HepG2 (cell line): ENCODE data around the gene AFAP1. TPM values are rescaled to one million over a fixed set of nuclear protein-coding genes. Genes with fewer than 3 reads are reported as not detected.

ENCODE experiments used
- ARNT ChIP-seq: fragments of 450-650 bp; IDR thresholded peaks from 2 replicates; pipeline ENCODE4 v1.6.1; 2017
- CEBPB ChIP-seq: IDR thresholded peaks from 2 replicates; pipeline ENCODE4 v1.6.1; 2011; ENCODE audit warnings: low read depth, low read length, improper control_type of control experiment, borderline replicate concordance
- CEBPG ChIP-seq: IDR thresholded peaks from 2 replicates; pipeline ENCODE4 v1.6.1; 2016
- FOXA3 ChIP-seq: IDR thresholded peaks from 2 replicates; pipeline ENCODE4 v1.6.1; 2016; ENCODE audit warnings: missing genetic modification reagents, missing compliant biosample characterization
- HNF4A ChIP-seq: sonication (generic); formaldehyde crosslinking; IDR thresholded peaks from 2 replicates; pipeline ENCODE4 v1.4.0; 2020; ENCODE audit warnings: missing genetic modification reagents
- HNF4G ChIP-seq, 2 experiments: sonication (generic) in 1 of 2; formaldehyde crosslinking in 1 of 2; IDR thresholded peaks; 2 replicates each; pipeline versions ENCODE4 v1.4.0 to v1.6.1; 2011 to 2020; ENCODE audit warnings: borderline replicate concordance in 2 of 2, low read depth in 2 of 2, mild to moderate bottlenecking in 2 of 2, low read length in 1 of 2, missing genetic modification reagents in 1 of 2, moderate library complexity in 1 of 2
- HOXA7 ChIP-seq: sonication (generic); formaldehyde crosslinking; IDR thresholded peaks from 2 replicates; pipeline ENCODE4 v1.8.1; 2022; ENCODE audit warnings: mild to moderate bottlenecking, missing genetic modification reagents, moderate library complexity
- IRF2 ChIP-seq: IDR thresholded peaks from 2 replicates; pipeline ENCODE4 v1.6.1; 2018; ENCODE audit warnings: missing genetic modification reagents, missing compliant biosample characterization
- JARID2 ChIP-seq: sonication (generic); formaldehyde crosslinking; IDR thresholded peaks from 2 replicates; pipeline ENCODE4 v1.8.1; 2023; ENCODE audit warnings: missing genetic modification reagents, inconsistent platforms; ENCODE audit not compliant: insufficient replicate concordance
- KDM6A ChIP-seq: IDR thresholded peaks from 2 replicates; pipeline ENCODE4 v1.6.1; 2016; ENCODE audit warnings: low read depth
- NR2C2 ChIP-seq: sonication (generic); formaldehyde crosslinking; IDR thresholded peaks from 2 replicates; pipeline ENCODE4 v1.4.0; 2020; ENCODE audit warnings: missing genetic modification reagents, mild to moderate bottlenecking, moderate library complexity, borderline replicate concordance
- NR2F2 ChIP-seq: IDR thresholded peaks from 2 replicates; pipeline ENCODE4 v1.6.1; 2012; ENCODE audit warnings: low read depth, inconsistent platforms, borderline replicate concordance
- PATZ1 ChIP-seq: sonication (generic); formaldehyde crosslinking; IDR thresholded peaks from 2 replicates; pipeline ENCODE4 v1.4.0; 2020; ENCODE audit warnings: missing genetic modification reagents
- PPARG ChIP-seq: conservative IDR thresholded peaks from 2 replicates; pipeline ENCODE4 v1.6.1; 2016; ENCODE audit warnings: missing biosample characterization, missing genetic modification reagents
- RARA ChIP-seq: IDR thresholded peaks from 2 replicates; pipeline ENCODE4 v1.6.1; 2016; ENCODE audit warnings: missing genetic modification reagents, missing compliant biosample characterization
- RFX1 ChIP-seq: fragments of 450-650 bp; IDR thresholded peaks from 2 replicates; pipeline ENCODE4 v1.6.1; 2017
- RXRA ChIP-seq: sonication (generic); formaldehyde crosslinking; IDR thresholded peaks from 2 replicates; pipeline ENCODE4 v1.5.1; 2020; ENCODE audit warnings: missing genetic modification reagents
- SALL1 ChIP-seq: sonication (generic); formaldehyde crosslinking; IDR thresholded peaks from 2 replicates; pipeline ENCODE4 v1.8.0; 2022; ENCODE audit warnings: mild to moderate bottlenecking, missing genetic modification reagents
- SAP130 ChIP-seq: IDR thresholded peaks from 2 replicates; pipeline ENCODE4 v1.6.1; 2016; ENCODE audit warnings: low read depth
- SCMH1 ChIP-seq: sonication (generic); formaldehyde crosslinking; IDR thresholded peaks from 2 replicates; pipeline ENCODE4 v1.9.0; 2021; ENCODE audit warnings: missing genetic modification reagents, mild to moderate bottlenecking, borderline replicate concordance
- SOX13 ChIP-seq, 3 experiments: fragments of 450-650 bp in 1 of 3; sonication (generic) in 1 of 3; formaldehyde crosslinking in 1 of 3; IDR thresholded peaks in 2 of 3; conservative IDR thresholded peaks in 1 of 3; 2 replicates each; pipeline versions ENCODE4 v1.5.0 to v1.6.1; 2016 to 2020; ENCODE audit warnings: antibody characterized with exemption in 1 of 3, mild to moderate bottlenecking in 1 of 3, missing compliant biosample characterization in 1 of 3, missing genetic modification reagents in 1 of 3, moderate library complexity in 1 of 3
- SOX5 ChIP-seq: IDR thresholded peaks from 2 replicates; pipeline ENCODE4 v1.6.1; 2016; ENCODE audit warnings: borderline replicate concordance
- SRY ChIP-seq: sonication (generic); formaldehyde crosslinking; IDR thresholded peaks from 2 replicates; pipeline ENCODE4 v1.8.0; 2022; ENCODE audit warnings: mild to moderate bottlenecking, missing genetic modification reagents
- TOE1 ChIP-seq: sonication (generic); formaldehyde crosslinking; IDR thresholded peaks from 2 replicates; pipeline ENCODE4 v1.4.0; 2020; ENCODE audit warnings: mild to moderate bottlenecking, missing genetic modification reagents
- ZFP82 ChIP-seq: sonication (generic); formaldehyde crosslinking; IDR thresholded peaks from 2 replicates; pipeline ENCODE4 v1.5.1; 2020; ENCODE audit warnings: mild to moderate bottlenecking, missing genetic modification reagents, borderline replicate concordance
- ZNF292 ChIP-seq: sonication (generic); formaldehyde crosslinking; IDR thresholded peaks from 2 replicates; pipeline ENCODE4 v1.8.1; 2022; ENCODE audit warnings: mild to moderate bottlenecking, low read depth, missing genetic modification reagents, borderline replicate concordance
- ZNF34 ChIP-seq: sonication (generic); formaldehyde crosslinking; IDR thresholded peaks from 2 replicates; pipeline ENCODE4 v1.4.0; 2020; ENCODE audit warnings: mild to moderate bottlenecking, missing genetic modification reagents, borderline replicate concordance
- ZNF576 ChIP-seq: sonication (generic); formaldehyde crosslinking; IDR thresholded peaks from 2 replicates; pipeline ENCODE4 v1.4.0; 2020; ENCODE audit warnings: mild to moderate bottlenecking, missing genetic modification reagents
- ZNF577 ChIP-seq: sonication (generic); formaldehyde crosslinking; IDR thresholded peaks from 2 replicates; pipeline ENCODE4 v1.4.0; 2020; ENCODE audit warnings: mild to moderate bottlenecking, low read depth, missing genetic modification reagents, borderline replicate concordance
- ZNF616 ChIP-seq: sonication (generic); formaldehyde crosslinking; IDR thresholded peaks from 2 replicates; pipeline ENCODE4 v1.5.0; 2020; ENCODE audit warnings: low read depth, mild to moderate bottlenecking, missing genetic modification reagents
- ZNF749 ChIP-seq: sonication (generic); formaldehyde crosslinking; IDR thresholded peaks from 2 replicates; pipeline ENCODE4 v1.8.0; 2022; ENCODE audit warnings: mild to moderate bottlenecking, missing genetic modification reagents, moderate library complexity, borderline replicate concordance
- polyA plus RNA-seq, 8 experiments: library from polyadenylated mRNA; depleted of rRNA in 3 of 8; stranded (reverse) in 7 of 8; unstranded in 1 of 8; fragments of >200 nt; fragmentation: Illumina TruSeq in 4 of 8; extraction: Trizol in 4 of 8; gene quantifications; 2 replicates each; pipeline versions ENCODE4 v1.2.1 to v1.2.3, GENCODE V29; 2011 to 2016; ENCODE audit warnings: low read depth in 4 of 8, missing spikeins in 1 of 8, mixed read lengths in 1 of 8; ENCODE audit not compliant: insufficient read depth in 1 of 8
- total RNA-seq, 5 experiments: library from RNA; depleted of rRNA; stranded (reverse); fragments of >200 nt; fragmentation: Illumina TruSeq; extraction: Trizol; gene quantifications; 2 replicates each; pipeline ENCODE4 v1.2.3, GENCODE V29; 2016; ENCODE audit warnings: low read depth in 1 of 5

Gene AFAP1
- total and polyA plus RNA-seq, 2 of the 13 experiments (the other 11 are each of a cell fraction or from before 2014, with no cell fraction given) = 2.5 TPM

GRCh38 chr4:7941965-7942496 is 2.4 kb upstream of the AFAP1 start (continued):
- no peak for TF ChIP-seq ZNF577 (CRISPR knock-in tag)
- TF ChIP-seq TOE1 = no peak
- TF ChIP-seq ZFP82 = no peak
- TF ChIP-seq JARID2 (CRISPR knock-in tag) = no peak
- TF ChIP-seq ZNF576 (CRISPR knock-in tag) = no peak
- peak; percentile 77; the same call in 1 of the 2 replicates for TF ChIP-seq NR2F2
- no peak for TF ChIP-seq ZNF749 (CRISPR knock-in tag)
- 0 out of 2 replicates have a peak, but pooled peaks have one; percentile 34 for TF ChIP-seq SOX5 (CRISPR knock-in tag)
- no peak for TF ChIP-seq RFX1
- TF ChIP-seq RXRA (CRISPR knock-in tag) = peak; percentile 44; the same call in 1 of the 2 replicates
- no peak for TF ChIP-seq SCMH1 (CRISPR knock-in tag)
- TF ChIP-seq ARNT = no peak
- no peak for TF ChIP-seq ZNF616 (CRISPR knock-in tag)
- peak; percentile 48; the same call in 1 of the 2 replicates for TF ChIP-seq SAP130 (CRISPR knock-in tag)
- TF ChIP-seq PATZ1 (CRISPR knock-in tag) = peak; percentile 66; the same call in 1 of the 2 replicates
- peak; percentile 51; the same call in 1 of the 2 replicates for TF ChIP-seq ZNF292 (CRISPR knock-in tag)
- TF ChIP-seq SRY (CRISPR knock-in tag) = no peak
- peak; percentile 86 for TF ChIP-seq NR2C2 (CRISPR knock-in tag)
- 0 out of 2 replicates have a peak, but pooled peaks have one; percentile 42 for TF ChIP-seq SALL1
- peak; percentile 63; the same call in 1 of the 2 replicates for TF ChIP-seq HNF4A
- no peak for TF ChIP-seq KDM6A
- no peak for TF ChIP-seq SOX13 (IDR thresholded peaks at IDR 0.05)
- 0 out of 4 replicates have a peak, but pooled peaks of 1 of the 2 experiments have one; percentile 28 for TF ChIP-seq SOX13 (CRISPR knock-in tag; conservative IDR thresholded peaks at IDR 0.05 in 1 of 2, IDR thresholded peaks at IDR 0.05 in 1 of 2)
- TF ChIP-seq IRF2 = 0 out of 2 replicates have a peak, but pooled peaks have one; percentile 13
- peak; percentile 58 for TF ChIP-seq PPARG (CRISPR knock-in tag)
- TF ChIP-seq HOXA7 (CRISPR knock-in tag) = no peak
- TF ChIP-seq HNF4G (IDR thresholded peaks at IDR 0.05; ENCODE audit: borderline replicate concordance, low read depth, low read length) = 0 out of 2 replicates have a peak, but pooled peaks have one; percentile 6
- TF ChIP-seq HNF4G (CRISPR knock-in tag; IDR thresholded peaks at IDR 0.05; ENCODE audit: borderline replicate concordance, low read depth) = no peak
- TF ChIP-seq CEBPG (CRISPR knock-in tag) = peak; percentile 71
- TF ChIP-seq RARA (CRISPR knock-in tag) = peak; percentile 68
- TF ChIP-seq ZNF34 (CRISPR knock-in tag) = no peak
- TF ChIP-seq FOXA3 (CRISPR knock-in tag) = 0 out of 2 replicates have a peak, but pooled peaks have one; percentile 13
- TF ChIP-seq CEBPB = peak; percentile 70; the same call in 1 of the 2 replicates
